Activated T-cell treated with anti-CD3 and anti-CD28 coated beads, Interleukin-2, amount 50 U/mL, for 24 hours (primary cell): ENCODE data around the gene KLRK1.
A peak's percentile ranks its signal among the peaks of the same experiment; 100 is the strongest.
"Not testable (repeated sequence)": the region's sequence is repeated elsewhere in the genome, so short reads cannot be mapped to it uniquely, and the experiment has no call there.

Source experiments
- DNase-seq: peaks from one replicate; pipeline ENCODE4 v3.0.0-alpha.2; 2020
- H3K27ac Mint-ChIP-seq: 2 replicates; pipeline ENCODE4 v1.8.0; 2020; ENCODE audit warnings: mild to moderate bottlenecking, mixed read lengths
- H3K27me3 Mint-ChIP-seq: 2 replicates; pipeline ENCODE4 v1.8.0; 2020; ENCODE audit warnings: mixed read lengths
- H3K36me3 Mint-ChIP-seq: 2 replicates; pipeline ENCODE4 v1.8.0; 2020; ENCODE audit warnings: low read depth, mixed read lengths
- H3K4me1 Mint-ChIP-seq: 2 replicates; pipeline ENCODE4 v1.8.0; 2020; ENCODE audit warnings: low read depth, mixed read lengths
- H3K4me3 Mint-ChIP-seq: 2 replicates; pipeline ENCODE4 v1.8.0; 2020; ENCODE audit warnings: mild to moderate bottlenecking, moderate library complexity, mixed read lengths
- H3K9me3 Mint-ChIP-seq: 2 replicates; pipeline ENCODE4 v1.8.0; 2020; ENCODE audit warnings: mixed read lengths

Gene KLRK1

DNA sequence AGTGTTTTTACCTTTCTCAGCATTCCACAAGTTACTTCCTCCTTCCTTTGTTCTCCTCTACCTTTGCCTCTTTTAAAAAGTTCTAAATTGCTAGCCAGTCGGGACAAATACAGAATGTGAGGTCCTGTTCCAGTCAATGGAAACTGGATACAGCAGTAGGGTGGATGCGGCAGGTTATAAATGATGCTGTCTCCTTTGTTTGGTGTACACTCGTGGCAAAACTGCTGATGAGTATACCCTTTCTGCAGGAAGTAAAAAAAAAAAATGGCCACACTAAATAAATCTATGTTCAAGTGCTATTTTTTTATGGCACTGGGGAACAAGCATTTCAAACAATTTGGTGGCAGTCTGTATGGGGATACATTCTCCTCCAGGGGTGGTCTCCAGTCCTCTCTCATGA, 27.5 kb downstream of the KLRK1 start:
- Mint-ChIP-seq H3K4me3 (no peak overlapping the region), H3K9me3 (no peaks in the 10 kb centered on the region), H3K36me3 (peaks cover 36% of the 10 kb centered on the region), H3K27me3 (no peaks in the 10 kb centered on the region), H3K4me1 (peaks cover 18% of the 10 kb centered on the region), H3K27ac (no peak overlapping the region)
- no peak for DNase-seq

DNA sequence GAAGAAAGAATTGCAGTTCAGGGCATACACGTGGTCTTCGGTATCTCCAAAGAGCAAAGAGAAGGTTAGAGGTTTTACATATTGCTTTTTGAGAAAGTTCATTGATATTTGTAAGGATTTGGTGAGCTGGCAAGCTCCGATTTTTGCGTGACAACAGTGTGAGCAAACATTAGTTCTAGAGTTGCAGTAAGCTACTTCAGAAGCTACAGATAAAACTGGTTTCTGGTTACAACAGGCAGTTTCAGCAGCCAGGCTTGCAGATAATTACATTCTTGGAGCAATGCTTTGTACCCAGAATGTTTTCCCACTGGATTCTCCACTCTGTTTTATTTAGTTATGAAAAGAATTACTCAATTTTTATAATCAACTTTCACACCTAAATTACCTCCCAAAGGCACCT, 28.2 kb downstream of the KLRK1 start:
- no peak for DNase-seq
- H3K4me3 Mint-ChIP-seq, result no peak overlapping the region
- H3K27me3 Mint-ChIP-seq, result no peaks in the 10 kb centered on the region

DNA sequence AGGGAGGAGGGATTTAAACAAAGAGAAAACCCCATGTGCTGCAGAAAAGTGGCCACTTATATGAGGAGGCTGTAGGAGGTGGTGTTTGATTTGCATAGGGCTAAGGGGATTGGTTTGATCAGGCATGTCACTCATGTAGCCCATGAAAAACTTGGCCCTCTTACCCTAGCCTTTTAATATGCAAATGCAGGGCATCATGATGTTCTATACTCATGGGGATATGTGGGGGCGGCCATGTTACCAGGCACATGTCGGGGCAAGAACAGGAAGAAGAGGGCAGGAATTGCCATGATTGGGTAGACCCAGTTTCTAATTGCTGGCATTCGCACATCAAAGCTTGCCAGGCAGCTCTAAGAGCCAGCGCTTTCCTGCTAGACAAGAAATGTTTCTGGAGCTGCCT, 28.8 kb downstream of the KLRK1 start:
- H3K4me3 Mint-ChIP-seq, result no peak overlapping the region
- no peaks in the 10 kb centered on the region for H3K9me3 Mint-ChIP-seq

More for the DNA sequence above, 28.2 kb downstream of the KLRK1 start:
- H3K27ac Mint-ChIP-seq, result no peak overlapping the region
- peaks cover 17% of the 10 kb centered on the region for H3K4me1 Mint-ChIP-seq
- no peaks in the 10 kb centered on the region for H3K9me3 Mint-ChIP-seq
- peaks cover 33% of the 10 kb centered on the region for H3K36me3 Mint-ChIP-seq

DNA sequence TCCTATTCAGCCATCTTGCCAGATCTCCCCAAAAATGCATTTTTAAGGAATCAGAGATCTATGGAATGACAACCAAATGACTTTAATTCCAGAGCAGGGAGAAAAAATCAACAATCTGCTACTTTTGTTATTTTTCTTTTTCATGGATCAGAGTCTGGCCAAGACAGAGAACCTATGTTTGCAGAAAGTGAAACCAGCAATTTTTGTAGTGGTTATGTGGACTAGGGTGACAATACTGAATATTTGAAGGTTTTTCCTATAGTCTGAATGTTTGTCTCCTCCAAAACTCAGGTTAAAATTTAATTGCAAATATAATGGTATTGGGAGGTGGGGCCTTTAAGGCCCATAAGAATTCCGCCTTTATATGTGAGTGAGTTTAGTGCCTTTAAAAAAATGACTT, 30.9 kb downstream of the KLRK1 start:
- H3K4me1 Mint-ChIP-seq, result peaks cover 17% of the 10 kb centered on the region
- H3K27ac Mint-ChIP-seq, result no peak overlapping the region
- H3K36me3 Mint-ChIP-seq, result peaks cover 31% of the 10 kb centered on the region
- no peak for DNase-seq
- no peaks in the 10 kb centered on the region for H3K9me3 Mint-ChIP-seq
- H3K4me3 Mint-ChIP-seq, result no peak overlapping the region
- no peaks in the 10 kb centered on the region for H3K27me3 Mint-ChIP-seq

More for the DNA sequence above, 28.8 kb downstream of the KLRK1 start:
- peak; percentile 31 for DNase-seq
- no peak overlapping the region for H3K27ac Mint-ChIP-seq
- H3K27me3 Mint-ChIP-seq, result no peaks in the 10 kb centered on the region
- H3K36me3 Mint-ChIP-seq, result peaks cover 31% of the 10 kb centered on the region
- peaks cover 17% of the 10 kb centered on the region for H3K4me1 Mint-ChIP-seq

DNA sequence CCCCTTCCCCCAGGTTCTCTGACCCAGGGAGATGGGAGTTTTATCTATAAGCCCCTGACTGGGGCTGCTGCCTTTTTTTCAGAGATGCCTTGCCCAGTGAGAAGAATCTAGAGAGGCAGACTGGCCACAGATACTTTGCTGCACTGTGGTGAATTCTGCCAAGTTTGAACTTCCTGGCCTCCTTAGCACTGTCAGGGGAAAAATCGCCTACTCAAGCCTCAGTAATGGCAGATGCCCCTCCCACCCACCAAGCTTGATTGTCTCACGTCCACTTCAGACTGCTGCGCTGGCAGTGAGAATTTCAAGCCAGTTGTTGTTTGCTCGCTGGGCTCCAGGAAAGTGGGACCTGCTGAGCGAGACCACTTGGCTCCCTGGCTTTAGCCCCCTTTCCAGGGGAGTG, 31.7 kb downstream of the KLRK1 start:
- H3K4me1 Mint-ChIP-seq, result peaks cover 17% of the 10 kb centered on the region
- H3K27ac Mint-ChIP-seq, result no peak overlapping the region
- peaks cover 2% of the 10 kb centered on the region for H3K27me3 Mint-ChIP-seq
- no peaks in the 10 kb centered on the region for H3K9me3 Mint-ChIP-seq
- DNase-seq, result no peak
- H3K36me3 Mint-ChIP-seq, result peaks cover 31% of the 10 kb centered on the region
- no peak overlapping the region for H3K4me3 Mint-ChIP-seq

DNA sequence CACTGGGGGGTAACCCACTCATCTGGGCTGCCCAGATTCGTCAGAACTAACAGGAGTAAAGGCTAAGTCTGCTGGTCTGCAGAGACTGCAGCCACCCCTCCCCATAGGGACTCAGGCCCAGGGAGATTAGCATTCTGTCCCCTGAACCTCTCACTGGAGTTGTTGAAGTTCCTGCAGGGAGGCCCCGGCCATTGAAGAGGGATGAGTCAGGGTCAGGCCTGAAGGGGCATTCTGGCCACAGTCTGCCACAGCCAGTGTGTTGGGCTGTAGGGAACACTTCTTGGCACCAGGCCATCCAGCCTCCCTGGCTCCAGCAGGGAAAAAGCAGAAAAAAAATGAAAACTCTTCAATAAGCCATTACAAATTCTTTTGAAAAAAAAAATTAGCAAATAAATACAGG, 35.3 kb downstream of the KLRK1 start:
- DNase-seq, result no peak
- H3K36me3 Mint-ChIP-seq, result peaks cover 18% of the 10 kb centered on the region
- H3K4me3 Mint-ChIP-seq, result no peak overlapping the region
- peaks cover 5% of the 10 kb centered on the region for H3K9me3 Mint-ChIP-seq
- H3K4me1 Mint-ChIP-seq, result peaks cover 3% of the 10 kb centered on the region
- no peak overlapping the region for H3K27ac Mint-ChIP-seq
- peaks cover 20% of the 10 kb centered on the region for H3K27me3 Mint-ChIP-seq

DNA sequence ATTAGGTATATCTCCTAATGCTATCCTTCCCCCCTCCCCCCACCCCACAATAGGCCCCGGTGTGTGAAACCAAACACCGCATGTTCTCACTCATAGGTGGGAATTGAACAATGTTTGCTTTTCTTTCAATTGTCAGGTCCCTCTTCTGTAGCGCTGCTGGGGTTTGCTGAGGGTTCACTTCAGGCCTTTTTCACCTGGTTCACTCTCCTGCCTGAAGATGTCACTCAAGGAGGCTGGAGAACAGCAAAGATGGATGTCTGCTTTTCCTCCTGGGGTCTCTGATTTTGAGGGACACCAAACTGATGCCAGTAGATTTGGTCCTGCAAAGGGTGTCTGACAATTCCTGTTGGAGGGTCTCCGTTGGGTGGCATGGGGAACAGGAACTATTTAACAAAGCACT, 35.8 kb downstream of the KLRK1 start:
- Mint-ChIP-seq H3K36me3 (peaks cover 14% of the 10 kb centered on the region), H3K27ac (no peak overlapping the region), H3K9me3 (peaks cover 5% of the 10 kb centered on the region), H3K4me1 (peaks cover under 1% of the 10 kb centered on the region), H3K27me3 (peaks cover 20% of the 10 kb centered on the region), H3K4me3 (no peak overlapping the region)
- DNase-seq, result no peak

DNA sequence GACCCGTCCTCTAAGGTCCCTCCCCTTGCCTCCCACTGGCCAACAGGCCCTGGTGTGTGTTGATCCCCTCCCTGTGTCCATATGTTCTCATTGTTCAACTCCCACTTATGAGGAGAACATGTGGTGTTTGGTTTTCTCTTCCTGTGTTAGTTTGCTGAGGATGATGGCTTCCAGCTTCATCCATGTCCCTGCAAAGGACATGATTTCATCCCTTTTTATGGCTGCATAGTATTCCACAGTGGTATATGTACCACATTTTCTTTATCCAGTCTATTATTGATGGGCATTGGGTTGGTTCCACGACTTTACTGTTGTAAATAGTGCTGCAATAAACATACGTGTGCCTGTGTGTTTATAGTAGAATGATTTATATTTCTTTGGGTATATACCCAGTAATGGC, 38.4 kb downstream of the KLRK1 start:
- H3K4me1 Mint-ChIP-seq, H3K4me3 Mint-ChIP-seq, DNase-seq, H3K36me3 Mint-ChIP-seq, H3K9me3 Mint-ChIP-seq, H3K27ac Mint-ChIP-seq: not testable (repeated sequence)
- peaks cover 20% of the 10 kb centered on the region for H3K27me3 Mint-ChIP-seq

DNA sequence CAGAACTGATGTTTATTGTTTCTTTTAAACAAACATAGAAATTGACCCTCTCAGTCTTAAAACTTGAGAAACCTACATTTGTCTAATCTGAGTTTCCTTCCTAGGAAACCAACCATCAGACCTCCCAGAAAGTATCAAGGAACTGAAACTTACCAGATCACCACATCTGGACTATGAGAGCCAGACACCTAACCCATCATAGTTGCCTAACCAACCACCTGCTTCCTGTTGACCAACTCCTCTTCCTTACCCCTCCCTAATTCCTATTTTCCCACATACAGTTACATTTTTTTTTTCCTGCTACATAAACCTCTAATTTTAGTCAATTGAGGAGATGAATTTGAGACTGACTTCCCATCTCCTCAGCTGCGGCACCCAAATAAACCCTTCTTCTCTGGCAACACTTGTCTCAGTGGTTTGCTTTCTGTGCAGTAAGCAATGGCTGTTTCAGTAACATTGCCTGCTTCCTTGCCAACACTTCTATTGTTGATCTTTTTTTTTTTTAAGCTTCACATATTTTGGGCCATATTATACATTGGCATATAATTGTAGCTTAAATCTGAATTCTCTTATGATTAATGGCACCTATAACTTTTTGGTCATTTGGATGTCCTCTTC, 47.8 kb downstream of the KLRK1 start:
- no peak for DNase-seq
- H3K27ac Mint-ChIP-seq, result no peak overlapping the region
- peaks cover 5% of the 10 kb centered on the region for H3K9me3 Mint-ChIP-seq
- no peaks in the 10 kb centered on the region for H3K36me3 Mint-ChIP-seq
- H3K4me1 Mint-ChIP-seq, result peaks cover 6% of the 10 kb centered on the region
- no peaks in the 10 kb centered on the region for H3K27me3 Mint-ChIP-seq
- H3K4me3 Mint-ChIP-seq, result no peak overlapping the region

DNA sequence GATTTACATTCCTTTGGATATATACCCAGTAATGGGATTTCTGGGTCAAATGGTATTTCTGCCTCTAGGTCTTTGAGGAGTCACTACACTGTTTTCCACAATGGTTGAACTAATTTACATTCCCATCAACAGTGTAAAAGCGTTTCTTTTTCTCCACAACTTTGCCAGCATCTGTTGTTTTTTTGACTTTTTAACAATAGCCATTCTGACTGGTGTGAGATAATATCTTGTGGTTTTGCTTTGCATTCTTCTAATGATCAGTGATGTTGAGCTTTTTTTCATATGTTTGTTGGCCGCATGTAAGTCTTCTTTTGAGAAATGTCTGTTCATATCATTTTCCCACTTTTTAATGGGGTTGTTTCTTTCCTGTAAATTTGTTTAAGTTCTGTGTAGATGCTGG, 48.9 kb downstream of the KLRK1 start:
- H3K9me3 Mint-ChIP-seq, H3K36me3 Mint-ChIP-seq, H3K27me3 Mint-ChIP-seq, H3K4me1 Mint-ChIP-seq, H3K4me3 Mint-ChIP-seq, H3K27ac Mint-ChIP-seq, DNase-seq: not testable (repeated sequence)

DNA sequence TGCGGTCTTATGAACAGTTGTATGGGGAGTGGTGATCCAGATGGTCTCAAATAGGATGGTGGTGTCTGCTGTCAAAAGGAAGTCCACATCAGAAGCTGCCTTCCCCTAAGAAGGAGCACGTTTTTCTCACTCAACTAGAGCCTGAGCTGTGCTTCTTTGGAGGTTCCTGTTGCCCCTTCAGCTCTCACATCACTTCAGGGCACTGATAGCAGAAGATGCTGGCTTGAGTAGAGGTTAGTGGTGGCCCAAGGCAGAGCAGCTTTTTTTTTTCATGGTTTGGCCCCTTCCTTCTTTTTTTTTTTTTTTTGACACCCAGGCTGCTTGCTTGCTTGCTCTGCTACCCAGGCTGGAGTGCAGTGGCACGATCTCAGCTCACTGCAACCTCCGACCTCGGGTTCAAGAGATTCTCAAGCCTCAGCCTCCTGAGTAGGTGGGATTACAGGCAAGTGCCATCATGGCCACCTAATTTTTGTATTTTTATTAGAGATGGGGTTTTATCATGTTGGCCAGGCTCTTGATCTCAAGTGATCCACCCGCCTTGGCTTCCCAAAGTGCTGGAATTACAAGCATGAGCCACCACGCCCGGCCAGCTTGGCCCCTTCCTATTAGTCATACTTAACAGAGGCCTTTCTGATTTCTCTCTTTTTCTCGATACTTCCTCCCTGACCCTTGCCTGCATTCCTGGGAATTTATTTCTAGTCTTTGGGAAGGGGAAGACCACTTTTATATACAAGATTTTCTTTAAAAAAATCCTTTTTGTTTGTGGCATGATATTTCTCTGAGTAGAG, 50.6 kb downstream of the KLRK1 start:
- H3K4me3 Mint-ChIP-seq, result no peak overlapping the region
- peaks cover 6% of the 10 kb centered on the region for H3K4me1 Mint-ChIP-seq
- H3K27me3 Mint-ChIP-seq, result no peaks in the 10 kb centered on the region
- no peaks in the 10 kb centered on the region for H3K36me3 Mint-ChIP-seq
- H3K27ac Mint-ChIP-seq, result no peak overlapping the region
- peaks cover 5% of the 10 kb centered on the region for H3K9me3 Mint-ChIP-seq
- no peak for DNase-seq

DNA sequence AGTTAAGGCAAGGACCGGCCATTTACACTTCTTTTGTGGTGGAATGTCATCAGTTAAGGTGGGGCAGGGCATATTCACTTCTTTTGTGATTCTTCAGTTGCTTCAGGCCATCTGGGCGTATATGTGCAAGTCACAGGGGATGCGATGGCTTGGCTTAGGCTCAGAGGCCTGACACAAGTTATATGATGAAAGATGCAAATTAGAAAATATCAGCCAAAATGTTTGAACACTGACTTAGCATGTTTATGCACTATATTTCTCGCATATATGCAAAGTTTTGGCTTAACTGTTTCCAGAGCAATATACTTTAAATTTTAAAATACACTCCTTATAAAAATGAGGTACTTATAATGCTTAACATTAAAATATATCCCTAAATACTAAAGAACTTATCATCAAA, 51.4 kb downstream of the KLRK1 start:
- not testable (repeated sequence) for H3K27ac Mint-ChIP-seq, DNase-seq, H3K4me3 Mint-ChIP-seq, H3K27me3 Mint-ChIP-seq, H3K4me1 Mint-ChIP-seq, H3K36me3 Mint-ChIP-seq, H3K9me3 Mint-ChIP-seq

DNA sequence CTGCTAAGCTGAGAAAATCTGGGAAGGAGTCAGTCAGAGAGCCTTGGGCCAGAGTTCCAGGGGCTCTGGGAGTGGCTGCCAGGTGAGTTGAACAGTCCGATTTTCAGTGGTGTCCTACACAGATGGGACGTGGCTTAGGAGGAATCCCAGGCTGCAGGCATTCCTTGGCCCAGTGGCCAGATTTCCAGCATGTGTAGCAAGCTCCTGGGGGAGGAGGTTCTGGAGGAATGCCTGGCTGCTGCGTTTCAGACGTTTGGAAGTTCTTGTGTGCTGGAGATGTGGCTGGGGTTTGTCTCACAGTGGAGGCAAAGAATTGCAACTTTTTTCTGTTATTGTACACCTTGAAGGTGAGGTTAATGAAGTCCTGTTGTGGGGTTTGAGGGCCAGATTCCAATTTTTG, 53.6 kb downstream of the KLRK1 start:
- H3K27me3 Mint-ChIP-seq, H3K27ac Mint-ChIP-seq, H3K36me3 Mint-ChIP-seq, H3K4me3 Mint-ChIP-seq, H3K9me3 Mint-ChIP-seq, H3K4me1 Mint-ChIP-seq, DNase-seq: not testable (repeated sequence)

DNA sequence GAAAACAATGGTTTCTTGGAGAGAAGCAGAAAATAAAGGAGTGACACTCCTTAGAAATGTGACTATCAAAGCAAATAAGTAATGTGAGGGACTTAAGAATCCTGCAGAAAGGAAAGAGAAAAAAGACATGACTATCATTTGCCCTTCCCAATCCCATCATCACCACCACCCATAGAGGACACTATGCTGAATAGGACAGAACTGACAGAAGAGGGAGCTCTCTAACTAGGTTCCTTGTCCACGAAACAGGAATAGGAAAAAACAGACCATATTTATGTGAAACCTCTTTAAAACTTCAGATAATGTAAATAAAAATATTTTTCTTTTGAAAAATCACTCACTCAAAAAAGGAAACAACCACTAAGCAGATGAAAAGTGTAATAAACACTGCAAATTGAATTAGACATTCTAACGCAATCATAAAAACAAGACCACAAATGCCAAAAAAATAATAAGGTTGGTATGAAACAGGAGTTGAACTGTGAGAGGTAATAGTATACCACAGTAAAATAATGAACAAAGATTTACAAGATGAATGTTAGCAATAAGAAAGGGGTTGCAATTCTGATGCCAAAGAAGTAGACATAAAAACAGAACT, 58.1 kb downstream of the KLRK1 start:
- peaks cover 5% of the 10 kb centered on the region for H3K27me3 Mint-ChIP-seq
- no peak overlapping the region for H3K4me3 Mint-ChIP-seq
- H3K36me3 Mint-ChIP-seq, result peaks cover 15% of the 10 kb centered on the region
- DNase-seq, result no peak
- H3K9me3 Mint-ChIP-seq, result peaks cover 20% of the 10 kb centered on the region
- peak overlapping the region; percentile 48 for H3K27ac Mint-ChIP-seq
- H3K4me1 Mint-ChIP-seq, result peaks cover 10% of the 10 kb centered on the region

DNA sequence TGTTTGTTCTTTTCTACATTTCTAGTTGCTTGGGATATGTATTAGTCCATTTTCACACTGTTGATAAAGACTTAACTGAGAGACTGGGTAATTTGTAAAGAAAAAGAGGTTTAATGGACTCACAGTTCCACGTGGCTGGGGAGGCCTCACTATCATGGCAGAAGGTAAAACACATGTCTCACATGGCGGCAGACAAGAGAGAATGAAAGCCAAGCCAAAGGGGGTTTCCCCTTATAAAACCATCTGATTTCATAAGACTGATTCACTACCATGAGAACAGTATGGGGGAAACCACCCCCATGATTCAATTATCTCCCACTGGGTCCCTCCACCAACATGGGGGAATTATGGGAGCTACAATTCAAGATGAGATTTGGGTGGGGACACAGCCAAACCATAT, 61.1 kb downstream of the KLRK1 start:
- peaks cover 14% of the 10 kb centered on the region for H3K4me1 Mint-ChIP-seq
- H3K27me3 Mint-ChIP-seq, result peaks cover 10% of the 10 kb centered on the region
- H3K36me3 Mint-ChIP-seq, result peaks cover 15% of the 10 kb centered on the region
- H3K27ac Mint-ChIP-seq, H3K4me3 Mint-ChIP-seq, DNase-seq: not testable (repeated sequence)
- peaks cover 20% of the 10 kb centered on the region for H3K9me3 Mint-ChIP-seq
